ENCODE data around the gene FOXO1.

Gene FOXO1

GRCh38 chr13:40618581-40619478 is 47.6 kb downstream of the FOXO1 start:
- no peak overlapping the region for H3K4me3 ChIP-seq (ENCODE audit: low read length)
- TF ChIP-seq CTCF (IDR thresholded peaks at IDR 0.05; ENCODE audit: insufficient read depth, low read depth, low read length, missing control alignments), result no peak
- DNase-seq (ENCODE audit: low read depth), result no peak

DNA sequence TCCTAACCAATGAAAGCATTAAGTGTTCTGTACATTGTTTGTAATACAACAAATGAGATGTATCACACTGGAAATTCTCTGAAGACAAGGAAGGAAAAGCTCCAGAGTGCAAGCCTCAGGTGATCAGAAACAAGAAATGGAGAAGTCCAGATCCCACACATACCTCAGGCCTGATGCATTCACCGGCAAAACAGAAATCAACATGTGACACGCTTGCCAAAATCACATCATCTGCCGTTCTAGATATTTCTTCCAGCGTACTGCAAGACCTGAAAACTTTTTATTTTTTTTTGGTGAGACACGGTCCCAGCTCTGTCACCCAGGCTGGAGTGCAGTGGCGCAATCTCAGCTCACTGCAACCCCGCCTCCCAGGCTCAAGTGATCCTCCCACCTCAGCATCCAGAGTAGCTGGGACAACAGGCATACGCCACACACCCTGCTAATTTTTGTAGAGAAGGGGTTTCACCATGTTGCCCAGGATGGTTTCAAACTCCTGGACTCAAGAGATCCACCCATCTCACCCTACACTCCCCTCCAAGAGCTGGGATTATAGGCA is 48.6 kb downstream of the FOXO1 start:
- no peak for TF ChIP-seq CTCF (IDR thresholded peaks at IDR 0.05; ENCODE audit: insufficient read depth, low read depth, low read length, missing control alignments)
- DNase-seq (ENCODE audit: low read depth), result no peak
- H3K4me3 ChIP-seq (ENCODE audit: low read length), result no peak overlapping the region

DNA sequence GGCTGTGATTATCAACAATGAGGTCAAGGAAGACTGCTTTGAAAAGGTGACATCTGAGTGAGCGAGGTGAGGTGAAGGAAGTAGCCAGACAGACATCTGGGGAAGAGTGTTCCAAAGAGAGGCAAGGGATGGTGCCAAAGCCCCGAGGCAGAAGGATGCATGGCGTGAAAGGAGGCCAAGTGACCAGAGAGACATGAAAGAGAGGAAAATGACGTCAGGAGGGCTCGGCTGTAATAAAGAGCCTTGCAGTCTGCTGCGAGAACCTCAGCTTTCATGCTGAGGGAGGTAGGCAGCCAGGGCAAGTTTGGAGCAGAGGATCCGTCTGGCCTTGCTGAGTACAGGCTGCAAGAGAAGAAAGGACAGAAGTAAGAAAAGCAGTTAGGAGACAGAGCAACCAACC is 50.8 kb downstream of the FOXO1 start:
- no peak for DNase-seq (ENCODE audit: low read depth)
- H3K4me3 ChIP-seq (ENCODE audit: low read length), result no peak overlapping the region
- TF ChIP-seq CTCF (IDR thresholded peaks at IDR 0.05; ENCODE audit: insufficient read depth, low read depth, low read length, missing control alignments), result no peak

DNA sequence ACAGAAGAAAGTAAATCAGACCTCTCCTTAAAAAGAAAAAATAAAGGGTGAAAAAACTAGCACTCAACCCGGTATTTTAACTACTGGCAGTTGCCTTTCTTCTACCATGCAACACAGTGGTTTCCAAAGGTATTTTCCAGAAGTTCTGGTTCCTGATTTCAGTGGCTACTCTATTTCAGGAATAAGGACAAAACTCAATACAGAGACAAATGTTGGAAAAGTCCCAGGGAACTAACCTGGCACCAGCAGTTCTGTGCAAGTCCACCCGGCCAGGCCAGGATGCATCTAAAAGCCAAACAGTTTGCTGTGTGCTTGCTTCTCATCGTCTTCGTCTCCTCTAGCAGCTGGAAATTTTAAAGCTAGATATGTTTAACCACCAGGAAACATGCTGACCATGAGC is 52.5 kb downstream of the FOXO1 start:
- no peak for TF ChIP-seq CTCF (IDR thresholded peaks at IDR 0.05; ENCODE audit: insufficient read depth, low read depth, low read length, missing control alignments)
- DNase-seq (ENCODE audit: low read depth), result no peak
- H3K4me3 ChIP-seq (ENCODE audit: low read length), result no peak overlapping the region

- no peak overlapping the region for H3K4me3 ChIP-seq (ENCODE audit: low read length)
- no peak for TF ChIP-seq CTCF (IDR thresholded peaks at IDR 0.05; ENCODE audit: insufficient read depth, low read depth, low read length, missing control alignments)
- DNase-seq (ENCODE audit: low read depth), result no peak
Observed at GRCh38 chr13:40613192-40613818, 53.1 kb downstream of the FOXO1 start.

DNA sequence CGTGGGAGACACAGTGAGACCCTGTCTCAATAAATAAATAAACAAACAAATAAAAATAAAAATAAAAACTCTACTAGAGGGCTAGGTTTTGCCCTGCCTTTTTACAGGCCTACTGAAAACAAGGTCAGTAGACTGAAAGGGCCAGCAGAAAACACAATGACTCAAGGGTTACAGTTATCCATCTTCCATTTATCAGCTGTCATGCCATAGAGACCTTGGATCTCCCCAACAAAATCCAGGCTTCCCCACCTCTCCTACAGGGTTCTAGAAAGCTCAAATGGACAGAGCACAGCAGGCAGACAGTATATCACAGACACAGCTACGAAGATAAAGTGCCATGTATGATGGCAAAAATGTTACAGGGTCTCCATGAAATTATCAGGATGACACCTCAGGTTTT is 54.4 kb downstream of the FOXO1 start:
- no peak for TF ChIP-seq CTCF (IDR thresholded peaks at IDR 0.05; ENCODE audit: insufficient read depth, low read depth, low read length, missing control alignments)
- no peak overlapping the region for H3K4me3 ChIP-seq (ENCODE audit: low read length)
- no peak for DNase-seq (ENCODE audit: low read depth)
